Measurements from ENCODE around the gene MADD.

Gene MADD

DNA sequence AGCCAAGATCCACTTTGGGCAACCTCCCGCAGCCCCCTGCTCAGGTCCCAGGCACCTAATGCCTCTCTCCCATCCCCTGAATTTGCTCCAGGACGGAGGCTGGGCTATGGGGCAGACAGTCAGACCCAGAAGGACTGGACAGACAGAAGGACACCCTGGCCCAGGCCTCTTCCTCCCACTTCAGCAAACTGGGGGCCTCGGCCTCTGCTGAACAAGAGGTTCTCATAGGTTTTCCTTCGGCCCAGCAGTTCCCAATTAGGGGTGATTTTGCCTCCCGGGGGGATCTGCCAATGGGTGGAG, 104.7 kb downstream of the MADD start:
- in situ Hi-C loops (cut with HindIII; ENCODE audit: low sequenced_read_pairs), result no loop called here
- TF ChIP-seq CTCF (IDR thresholded peaks at IDR 0.05; ENCODE audit: low read depth, low read length, missing control alignments), result no peak
- no peak for DNase-seq (ENCODE audit: low read depth)
- H3K4me3 ChIP-seq (ENCODE audit: low read depth, low read length), result no peak overlapping the region

DNA sequence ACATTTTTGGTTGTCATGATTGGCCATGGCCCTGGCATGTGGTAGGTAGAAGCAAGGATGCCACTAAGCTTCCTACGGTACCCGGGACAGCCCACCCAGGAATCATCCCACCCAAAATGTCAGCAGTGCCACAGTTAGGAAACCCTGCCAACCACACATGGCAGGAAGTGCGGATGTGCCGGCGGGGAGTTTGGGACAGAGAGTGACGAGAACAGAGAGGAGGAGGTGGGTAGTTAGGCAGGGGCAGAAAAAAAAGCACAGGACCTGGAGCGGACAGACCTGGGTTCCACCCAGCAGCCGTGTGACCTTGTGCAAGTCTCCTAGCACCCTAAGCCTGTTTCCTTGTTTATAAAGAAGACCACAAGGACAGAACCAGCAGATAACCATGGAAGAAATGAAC, 105.1 kb downstream of the MADD start:
- no peak for TF ChIP-seq CTCF (IDR thresholded peaks at IDR 0.05; ENCODE audit: low read depth, low read length, missing control alignments)
- DNase-seq (ENCODE audit: low read depth), result no peak
- in situ Hi-C loops (cut with HindIII; ENCODE audit: low sequenced_read_pairs), result no loop called here
- no peak overlapping the region for H3K4me3 ChIP-seq (ENCODE audit: low read depth, low read length)

GRCh38 chr11:47375546-47376085, 105.7 kb downstream of the MADD start:
- in situ Hi-C loops (cut with HindIII; ENCODE audit: low sequenced_read_pairs), result no loop called here
- DNase-seq (ENCODE audit: low read depth), result no peak
- no peak for TF ChIP-seq CTCF (IDR thresholded peaks at IDR 0.05; ENCODE audit: low read depth, low read length, missing control alignments)
- no peak overlapping the region for H3K4me3 ChIP-seq (ENCODE audit: low read depth, low read length)

DNA sequence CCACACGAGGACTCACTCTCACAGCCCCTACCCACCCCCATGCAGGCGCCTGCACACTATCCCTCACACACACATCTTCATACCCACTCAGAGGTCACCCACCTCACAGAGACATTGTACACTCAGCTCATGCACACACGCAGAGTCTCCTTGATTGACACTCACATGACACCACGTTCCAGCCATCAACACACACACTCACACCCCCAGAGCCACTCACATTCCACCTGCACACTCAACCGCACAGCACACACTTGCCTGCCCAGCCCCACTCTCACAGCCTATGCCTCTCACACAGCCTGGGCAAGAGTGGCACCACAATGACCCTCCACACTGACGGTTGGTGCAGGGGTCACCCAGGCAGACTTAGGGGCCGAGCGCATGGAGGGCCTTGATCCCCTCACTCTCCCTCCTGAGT, 106.2 kb downstream of the MADD start:
- no peak for TF ChIP-seq CTCF (IDR thresholded peaks at IDR 0.05; ENCODE audit: low read depth, low read length, missing control alignments)
- DNase-seq (ENCODE audit: low read depth), result no peak
- no peak overlapping the region for H3K4me3 ChIP-seq (ENCODE audit: low read depth, low read length)
- in situ Hi-C loops (cut with HindIII; ENCODE audit: low sequenced_read_pairs), result no loop called here

- no peak for DNase-seq (ENCODE audit: low read depth)
- in situ Hi-C loops (cut with HindIII; ENCODE audit: low sequenced_read_pairs), result no loop called here
- TF ChIP-seq CTCF (IDR thresholded peaks at IDR 0.05; ENCODE audit: low read depth, low read length, missing control alignments), result no peak
- H3K4me3 ChIP-seq (ENCODE audit: low read depth, low read length), result no peak overlapping the region
These were observed 106.8 kb downstream of the MADD start for GRCh38 chr11:47376525-47377371.

GRCh38 chr11:47377571-47378009, 107.7 kb downstream of the MADD start:
- no peak for TF ChIP-seq CTCF (IDR thresholded peaks at IDR 0.05; ENCODE audit: low read depth, low read length, missing control alignments)
- DNase-seq (ENCODE audit: low read depth), result no peak
- H3K4me3 ChIP-seq (ENCODE audit: low read depth, low read length), result no peak overlapping the region
- in situ Hi-C loops (cut with HindIII; ENCODE audit: low sequenced_read_pairs), result no loop called here
